ENCODE data around the gene CACNA1B. TPM values are rescaled to one million over a fixed set of nuclear protein-coding genes. Genes with fewer than 3 reads are reported as not detected.

The CACNA1B gene
- total and polyA plus RNA-seq, 2 donors from 2014 or later: 0.03 TPM; not detected in 1

GRCh38 chr9:137987244-137988030, 109.9 kb downstream of the CACNA1B start:
- intact Hi-C loops (cut with DNase I): no loop called here
- Histone ChIP-seq H3K27me3 (ENCODE audit: control insufficient read depth, insufficient read depth, low read length) (no peaks in the 10 kb centered on the region), H3K36me3 (ENCODE audit: control insufficient read depth in 2 of 3, insufficient read depth in 3 of 3, low read length in 3 of 3) (no peaks in the 10 kb centered on the region), H3K4me1 (ENCODE audit: control insufficient read depth in 2 of 3, insufficient read depth in 2 of 3, low read depth in 1 of 3, low read length in 3 of 3) (no peaks in the 10 kb centered on the region), H3K4me3 (ENCODE audit: low read length in 3 of 3) (no peak overlapping the region), H3K9me3 (ENCODE audit: control insufficient read depth in 2 of 3, insufficient read depth in 1 of 3, low read length in 3 of 3) (no peaks in the 10 kb centered on the region), H3K27ac (ENCODE audit: low read depth in 2 of 2, low read length in 2 of 2) (no peak overlapping the region), H3K9ac (ENCODE audit: low read length in 3 of 3) (no peak overlapping the region)
- DNase-seq: no peak
- FAIRE-seq: no peak
- TF ChIP-seq CTCF (IDR thresholded peaks at IDR 0.05; ENCODE audit: borderline replicate concordance, extremely low read depth, insufficient read depth): no peak

- DNase-seq (no peak), FAIRE-seq (no peak)
- Histone ChIP-seq H3K4me3 (ENCODE audit: low read length in 3 of 3) (no peak overlapping the region), H3K36me3 (ENCODE audit: control insufficient read depth in 2 of 3, insufficient read depth in 3 of 3, low read length in 3 of 3) (no peaks in the 10 kb centered on the region), H3K4me1 (ENCODE audit: control insufficient read depth in 2 of 3, insufficient read depth in 2 of 3, low read depth in 1 of 3, low read length in 3 of 3) (no peaks in the 10 kb centered on the region), H3K27ac (ENCODE audit: low read depth in 2 of 2, low read length in 2 of 2) (no peak overlapping the region), H3K9ac (ENCODE audit: low read length in 3 of 3) (no peak overlapping the region), H3K9me3 (ENCODE audit: control insufficient read depth in 2 of 3, insufficient read depth in 1 of 3, low read length in 3 of 3) (no peaks in the 10 kb centered on the region), H3K27me3 (ENCODE audit: control insufficient read depth, insufficient read depth, low read length) (no peaks in the 10 kb centered on the region)
- TF ChIP-seq CTCF (IDR thresholded peaks at IDR 0.05; ENCODE audit: borderline replicate concordance, extremely low read depth, insufficient read depth): no peak
- intact Hi-C loops (cut with DNase I): no loop called here
Measured at GRCh38 chr9:137988051-137988450, 110.5 kb downstream of the CACNA1B start.

- Histone ChIP-seq H3K36me3 (ENCODE audit: control insufficient read depth in 2 of 3, insufficient read depth in 3 of 3, low read length in 3 of 3) (no peaks in the 10 kb centered on the region), H3K27ac (ENCODE audit: low read depth in 2 of 2, low read length in 2 of 2) (no peak overlapping the region), H3K27me3 (ENCODE audit: control insufficient read depth, insufficient read depth, low read length) (no peaks in the 10 kb centered on the region), H3K9ac (ENCODE audit: low read length in 3 of 3) (no peak overlapping the region), H3K4me3 (ENCODE audit: low read length in 3 of 3) (no peak overlapping the region), H3K4me1 (ENCODE audit: control insufficient read depth in 2 of 3, insufficient read depth in 2 of 3, low read depth in 1 of 3, low read length in 3 of 3) (no peaks in the 10 kb centered on the region), H3K9me3 (ENCODE audit: control insufficient read depth in 2 of 3, insufficient read depth in 1 of 3, low read length in 3 of 3) (no peaks in the 10 kb centered on the region)
- intact Hi-C loops (cut with DNase I): no loop called here
- FAIRE-seq (no peak), DNase-seq (peak in 1 of 5 donors; percentile 38)
- TF ChIP-seq CTCF (IDR thresholded peaks at IDR 0.05; ENCODE audit: borderline replicate concordance, extremely low read depth, insufficient read depth): no peak
Measured at GRCh38 chr9:137988701-137989100, 111.1 kb downstream of the CACNA1B start.

Data from kidney (tissue), 14 donors.